GM18505 (cell line): ENCODE results near the gene GKN1.

Source experiments
- ATAC-seq: cut with Tn5 transposase; IDR thresholded peaks from one replicate; pipeline ENCODE4 v1.9.1; 2021; ENCODE audit not compliant: unreplicated experiment
- POLR2A ChIP-seq: IDR thresholded peaks from 4 replicates; pipeline ENCODE4 v1.6.1; 2011; ENCODE audit warnings: borderline replicate concordance; ENCODE audit not compliant: insufficient read depth, insufficient read length; ENCODE audit errors: extremely low read depth

GKN1 gene, protein sequence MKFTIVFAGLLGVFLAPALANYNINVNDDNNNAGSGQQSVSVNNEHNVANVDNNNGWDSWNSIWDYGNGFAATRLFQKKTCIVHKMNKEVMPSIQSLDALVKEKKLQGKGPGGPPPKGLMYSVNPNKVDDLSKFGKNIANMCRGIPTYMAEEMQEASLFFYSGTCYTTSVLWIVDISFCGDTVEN

GRCh38 chr2:68974251-68974650, at the start of gene GKN1:
GKN1 (plus strand) TSS chr2:68974636; CDS start chr2:68974678, 42 bp downstream.
- no peak for ATAC-seq
- TF ChIP-seq POLR2A, result no peak

DNA sequence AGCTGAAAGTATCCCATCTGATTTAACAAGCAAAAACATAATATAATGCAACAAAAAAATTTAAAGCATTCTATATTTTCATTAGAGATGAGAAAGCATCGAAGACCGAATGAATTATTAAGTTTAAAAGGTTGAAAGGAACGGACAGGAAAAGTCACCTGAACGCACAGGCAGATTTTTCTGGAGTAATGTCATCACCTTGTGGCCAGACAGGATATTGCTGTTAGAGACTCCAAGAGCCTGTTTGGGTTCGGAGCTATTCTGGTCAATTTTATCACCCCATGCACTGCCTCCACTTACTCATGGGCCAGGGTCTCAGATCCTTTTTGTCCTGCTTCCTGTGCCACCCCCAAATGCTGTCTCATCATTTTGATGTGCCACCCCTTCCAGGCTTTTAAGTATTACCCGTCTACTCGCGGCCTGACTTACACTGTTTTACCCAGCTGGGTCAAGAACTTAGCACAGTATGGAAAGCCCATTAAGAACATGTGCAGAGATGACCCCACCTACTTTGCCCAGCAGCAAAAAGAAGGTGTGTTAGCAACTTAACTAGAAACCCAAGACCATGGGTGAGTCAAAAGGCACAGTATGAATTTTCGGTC, 49.0 kb upstream of the GKN1 start:
- no peak for ATAC-seq
- TF ChIP-seq POLR2A, result no peak

DNA sequence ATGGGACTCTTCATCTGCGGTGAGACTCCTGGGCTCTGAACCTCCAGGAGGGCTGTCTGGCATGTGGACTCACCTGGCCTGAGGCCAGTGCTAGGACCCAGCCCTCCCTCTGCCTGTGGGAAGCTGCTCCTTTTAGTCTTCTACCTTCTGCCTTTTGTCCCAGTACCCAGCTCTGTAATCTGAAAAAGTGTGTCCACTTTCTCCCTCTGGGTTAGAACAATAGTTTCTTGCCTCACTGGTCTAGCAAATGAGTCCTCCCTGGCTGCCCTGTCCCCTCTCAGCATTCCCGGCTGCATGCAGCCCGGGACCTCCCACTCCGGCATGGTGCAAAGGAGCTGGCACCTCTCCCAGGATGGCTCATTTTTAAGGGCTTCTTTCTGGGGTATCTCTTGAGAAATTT, 47.6 kb upstream of the GKN1 start:
- no peak for TF ChIP-seq POLR2A

GRCh38 chr2:68931149-68931711, 43.2 kb upstream of the GKN1 start:
- TF ChIP-seq POLR2A, result no peak
- no peak for ATAC-seq

More for the DNA sequence above, 47.6 kb upstream of the GKN1 start:
- no peak for ATAC-seq

DNA sequence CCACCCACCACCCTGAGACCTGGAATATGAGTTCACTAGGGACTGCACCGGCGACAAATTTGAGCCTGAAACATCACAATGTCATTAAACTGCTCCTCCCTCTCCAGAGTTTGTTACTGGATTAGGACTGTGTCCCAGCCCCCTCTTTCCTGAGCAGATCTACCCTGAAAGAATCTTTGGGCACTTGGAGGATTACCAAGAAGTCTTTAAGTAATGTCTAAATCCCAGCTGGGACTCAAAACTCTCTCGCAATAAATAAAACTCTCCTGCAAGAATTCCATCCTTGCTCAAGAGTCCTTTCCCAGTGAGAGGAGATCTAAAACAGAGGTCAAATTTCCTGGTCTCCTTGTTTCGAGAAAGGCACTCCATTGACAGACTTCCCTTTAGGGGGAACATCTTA, 42.6 kb upstream of the GKN1 start:
- no peak for ATAC-seq
- TF ChIP-seq POLR2A, result no peak

DNA sequence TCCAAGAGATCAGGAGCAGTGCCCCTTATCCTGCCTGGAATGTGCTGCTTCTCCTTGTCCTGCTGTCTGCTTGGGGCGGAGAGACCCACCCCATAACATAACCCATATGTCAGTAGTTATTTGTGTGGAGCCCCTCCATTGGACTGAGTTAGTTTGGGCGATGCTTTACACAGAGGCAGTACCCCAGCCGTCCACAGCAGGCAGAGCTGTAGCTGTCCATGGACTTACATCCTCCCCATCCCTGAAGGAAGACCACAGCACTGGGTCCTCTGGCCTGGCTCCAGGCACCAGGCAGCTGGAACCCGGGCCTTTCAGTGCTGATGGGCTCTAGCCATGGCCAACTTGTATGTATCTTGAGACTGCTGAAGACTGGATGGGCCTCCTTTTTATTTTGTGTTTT, 42.0 kb upstream of the GKN1 start:
- TF ChIP-seq POLR2A, result no peak
- no peak for ATAC-seq

DNA sequence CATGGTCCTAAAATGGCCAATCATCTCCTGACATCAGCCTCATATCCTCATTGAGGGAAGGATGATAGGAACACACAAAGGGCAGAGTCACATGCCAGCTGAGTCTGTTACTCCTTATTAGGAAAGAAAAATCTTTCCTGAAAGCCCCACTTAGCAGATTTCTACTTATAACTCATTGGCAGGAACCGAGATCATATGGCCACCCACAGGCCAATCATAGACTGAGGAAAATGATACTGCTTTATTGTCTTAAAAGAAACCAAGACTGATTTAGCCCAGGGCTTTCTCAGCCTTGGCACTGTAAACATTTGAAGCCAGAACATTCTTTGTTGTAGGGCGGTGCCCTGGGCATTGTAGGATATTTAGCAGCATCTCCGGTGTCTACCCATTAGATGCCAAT, 40.4 kb upstream of the GKN1 start:
- TF ChIP-seq POLR2A, result no peak
- no peak for ATAC-seq

DNA sequence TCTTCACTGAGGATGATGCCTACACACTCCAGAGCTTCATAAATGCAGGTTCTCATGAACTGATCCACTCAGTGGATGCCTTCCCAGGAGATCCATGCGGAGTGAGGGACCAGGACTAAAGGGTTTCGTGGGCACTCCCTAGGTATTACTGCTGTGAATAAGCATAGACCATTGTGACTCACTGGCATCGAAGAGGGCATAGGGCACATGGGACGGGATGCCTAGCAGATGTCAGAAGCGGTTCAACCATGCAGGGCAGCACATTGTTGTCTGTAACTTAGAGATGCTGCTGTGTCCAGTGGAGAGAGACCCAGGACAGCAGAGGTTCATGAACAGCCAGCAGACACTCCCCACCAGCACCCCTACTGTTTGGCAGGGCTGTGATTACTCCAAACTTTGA, 39.0 kb upstream of the GKN1 start:
- TF ChIP-seq POLR2A, result no peak
- ATAC-seq, result no peak

GRCh38 chr2:68936427-68936826, 38.0 kb upstream of the GKN1 start:
- no peak for TF ChIP-seq POLR2A
- no peak for ATAC-seq

GRCh38 chr2:68936889-68937288, 37.5 kb upstream of the GKN1 start:
- no peak for TF ChIP-seq POLR2A
- no peak for ATAC-seq

DNA sequence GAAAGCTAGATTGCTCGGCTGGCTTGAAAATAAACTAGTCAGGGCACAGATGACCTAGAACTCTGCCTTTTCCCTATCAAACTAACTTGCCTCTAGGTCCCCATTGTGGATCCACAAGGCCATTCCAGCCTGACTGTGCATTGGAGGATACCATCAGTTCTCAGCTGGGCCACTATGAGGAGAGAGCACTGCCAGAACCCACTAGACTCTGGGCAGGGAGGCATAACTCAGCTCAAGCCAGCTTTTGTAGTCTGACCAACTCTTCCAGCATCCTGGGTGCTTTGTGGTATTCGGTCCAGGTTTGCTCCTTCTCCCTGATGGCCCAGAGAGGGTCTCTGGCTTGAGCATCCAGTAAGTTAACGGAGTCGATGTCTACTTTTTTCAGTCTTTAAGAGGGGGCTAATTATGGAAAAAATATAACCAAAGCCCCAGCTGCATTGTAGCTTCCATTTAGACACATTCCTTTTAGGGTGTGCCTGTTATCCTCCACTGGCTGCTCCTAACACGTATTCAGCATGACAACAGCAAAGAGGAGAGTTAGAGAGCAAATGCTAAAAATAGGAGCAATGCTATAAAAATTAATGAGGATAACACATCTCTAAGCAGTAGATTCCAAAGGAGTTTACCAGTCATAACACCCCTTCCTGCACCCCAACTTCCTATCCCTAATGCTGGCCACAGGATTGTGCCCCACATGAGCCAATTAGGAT, 36.9 kb upstream of the GKN1 start:
- TF ChIP-seq POLR2A, result no peak

GRCh38 chr2:68938938-68939337, 35.5 kb upstream of the GKN1 start:
- TF ChIP-seq POLR2A, result no peak
- no peak for ATAC-seq

More for the DNA sequence above, 36.9 kb upstream of the GKN1 start:
- ATAC-seq, result no peak

GRCh38 chr2:68939962-68940361, 34.5 kb upstream of the GKN1 start:
- no peak for ATAC-seq
- TF ChIP-seq POLR2A, result no peak

DNA sequence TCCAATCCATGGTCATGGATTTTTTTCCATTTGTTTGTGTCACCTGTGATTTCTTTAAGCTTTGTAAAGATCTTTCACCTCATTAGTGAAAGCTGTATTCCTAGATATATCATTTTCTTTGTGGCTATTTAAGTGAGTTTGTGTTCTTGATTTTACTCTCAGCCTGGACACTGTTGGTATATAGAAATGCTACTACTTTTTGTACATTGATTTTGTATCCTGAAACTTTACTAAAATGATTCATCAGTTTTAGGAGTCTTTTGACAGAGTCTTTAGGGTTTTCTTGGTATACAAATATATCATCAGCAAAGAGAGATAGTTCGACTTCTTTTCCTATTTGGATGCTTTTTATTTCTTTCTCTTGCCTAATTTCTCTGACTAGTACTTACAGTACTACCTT, 34.1 kb upstream of the GKN1 start:
- no peak for TF ChIP-seq POLR2A

More for the DNA sequence above, 34.1 kb upstream of the GKN1 start:
- no peak for ATAC-seq
